ENCODE measurements around the gene PMFBP1.

Gene PMFBP1

DNA sequence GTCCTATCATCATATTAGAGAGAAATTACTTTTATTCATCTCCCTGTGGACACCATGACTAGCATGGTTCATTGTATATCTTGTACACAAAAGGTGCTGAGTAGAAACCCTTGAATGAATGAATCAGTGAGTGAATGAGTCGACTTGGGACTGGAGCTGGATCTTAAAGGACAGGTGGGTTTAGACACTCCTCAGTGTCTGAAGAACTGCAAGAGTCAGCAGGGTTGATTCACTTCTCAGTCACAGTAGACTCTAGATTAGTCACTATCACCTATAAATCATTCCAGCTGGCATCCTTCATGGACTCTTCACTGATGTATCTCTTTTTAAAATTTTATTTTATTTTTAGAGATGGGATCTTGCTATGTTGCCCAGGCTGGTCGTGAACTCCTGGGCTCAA, 30.1 kb upstream of the PMFBP1 start:
- Histone ChIP-seq H3K4me1 (ENCODE audit: control insufficient read depth, insufficient read depth, low read length) (no peaks in the 10 kb centered on the region), H3K27ac (ENCODE audit: low read depth, low read length) (no peak overlapping the region), H3K36me3 (ENCODE audit: control insufficient read depth, insufficient read depth, low read length) (no peaks in the 10 kb centered on the region), H3K27me3 (ENCODE audit: control insufficient read depth, insufficient read depth, low read length) (no peaks in the 10 kb centered on the region), H3K9ac (ENCODE audit: low read length) (no peak overlapping the region), H3K4me3 (ENCODE audit: low read length) (no peak overlapping the region)

- H3K27ac ChIP-seq (ENCODE audit: low read depth, low read length) = no peak overlapping the region
- H3K27me3 ChIP-seq (ENCODE audit: control insufficient read depth, insufficient read depth, low read length) = no peaks in the 10 kb centered on the region
- H3K9ac ChIP-seq (ENCODE audit: low read length) = no peak overlapping the region
- no peaks in the 10 kb centered on the region for H3K4me1 ChIP-seq (ENCODE audit: control insufficient read depth, insufficient read depth, low read length)
- no peaks in the 10 kb centered on the region for H3K36me3 ChIP-seq (ENCODE audit: control insufficient read depth, insufficient read depth, low read length)
- no peak overlapping the region for H3K4me3 ChIP-seq (ENCODE audit: low read length)
These were observed 29.4 kb upstream of the PMFBP1 start for GRCh38 chr16:72201387-72201786.

GRCh38 chr16:72199761-72200337, 27.9 kb upstream of the PMFBP1 start:
- no peak overlapping the region for H3K9ac ChIP-seq (ENCODE audit: low read length)
- no peaks in the 10 kb centered on the region for H3K27me3 ChIP-seq (ENCODE audit: control insufficient read depth, insufficient read depth, low read length)
- no peaks in the 10 kb centered on the region for H3K4me1 ChIP-seq (ENCODE audit: control insufficient read depth, insufficient read depth, low read length)
- no peaks in the 10 kb centered on the region for H3K36me3 ChIP-seq (ENCODE audit: control insufficient read depth, insufficient read depth, low read length)
- no peak overlapping the region for H3K27ac ChIP-seq (ENCODE audit: low read depth, low read length)
- no peak overlapping the region for H3K4me3 ChIP-seq (ENCODE audit: low read length)

GRCh38 chr16:72198771-72199201, 26.8 kb upstream of the PMFBP1 start:
- H3K27ac ChIP-seq (ENCODE audit: low read depth, low read length) = no peak overlapping the region
- no peak overlapping the region for H3K4me3 ChIP-seq (ENCODE audit: low read length)

GRCh38 chr16:72198021-72198711, 26.2 kb upstream of the PMFBP1 start:
- no peaks in the 10 kb centered on the region for H3K36me3 ChIP-seq (ENCODE audit: control insufficient read depth, insufficient read depth, low read length)
- no peak overlapping the region for H3K27ac ChIP-seq (ENCODE audit: low read depth, low read length)
- no peak overlapping the region for H3K9ac ChIP-seq (ENCODE audit: low read length)

More at GRCh38 chr16:72198771-72199201, 26.8 kb upstream of the PMFBP1 start:
- Histone ChIP-seq H3K9ac (ENCODE audit: low read length) (no peak overlapping the region), H3K36me3 (ENCODE audit: control insufficient read depth, insufficient read depth, low read length) (no peaks in the 10 kb centered on the region), H3K4me1 (ENCODE audit: control insufficient read depth, insufficient read depth, low read length) (no peaks in the 10 kb centered on the region), H3K27me3 (ENCODE audit: control insufficient read depth, insufficient read depth, low read length) (no peaks in the 10 kb centered on the region)

DNA sequence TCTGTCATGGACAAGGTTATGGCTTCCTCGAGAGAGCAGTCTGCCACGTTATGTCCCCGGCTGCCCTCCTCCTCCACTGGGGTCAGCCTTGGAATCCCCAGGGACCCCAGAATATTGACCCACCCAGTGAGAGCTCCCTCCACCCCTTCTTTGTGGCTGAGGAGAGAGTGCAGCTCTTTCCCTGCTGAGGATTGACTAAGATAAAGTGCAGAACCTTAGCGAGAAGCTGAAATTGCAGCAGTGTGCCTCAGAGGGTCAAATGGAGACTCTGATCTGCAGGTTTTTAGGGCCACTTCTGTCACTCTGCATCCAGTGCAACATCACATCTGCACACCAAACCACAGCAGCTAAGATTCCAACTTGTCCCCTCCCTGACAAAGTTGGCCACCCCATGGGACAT, 25.6 kb upstream of the PMFBP1 start:
- Histone ChIP-seq H3K4me3 (ENCODE audit: low read length) (no peak overlapping the region), H3K36me3 (ENCODE audit: control insufficient read depth, insufficient read depth, low read length) (no peaks in the 10 kb centered on the region), H3K4me1 (ENCODE audit: control insufficient read depth, insufficient read depth, low read length) (no peaks in the 10 kb centered on the region), H3K9ac (ENCODE audit: low read length) (no peak overlapping the region), H3K27me3 (ENCODE audit: control insufficient read depth, insufficient read depth, low read length) (no peaks in the 10 kb centered on the region), H3K27ac (ENCODE audit: low read depth, low read length) (no peak overlapping the region)

More at GRCh38 chr16:72198021-72198711, 26.2 kb upstream of the PMFBP1 start:
- Histone ChIP-seq H3K27me3 (ENCODE audit: control insufficient read depth, insufficient read depth, low read length) (no peaks in the 10 kb centered on the region), H3K4me1 (ENCODE audit: control insufficient read depth, insufficient read depth, low read length) (no peaks in the 10 kb centered on the region), H3K4me3 (ENCODE audit: low read length) (no peak overlapping the region)

DNA sequence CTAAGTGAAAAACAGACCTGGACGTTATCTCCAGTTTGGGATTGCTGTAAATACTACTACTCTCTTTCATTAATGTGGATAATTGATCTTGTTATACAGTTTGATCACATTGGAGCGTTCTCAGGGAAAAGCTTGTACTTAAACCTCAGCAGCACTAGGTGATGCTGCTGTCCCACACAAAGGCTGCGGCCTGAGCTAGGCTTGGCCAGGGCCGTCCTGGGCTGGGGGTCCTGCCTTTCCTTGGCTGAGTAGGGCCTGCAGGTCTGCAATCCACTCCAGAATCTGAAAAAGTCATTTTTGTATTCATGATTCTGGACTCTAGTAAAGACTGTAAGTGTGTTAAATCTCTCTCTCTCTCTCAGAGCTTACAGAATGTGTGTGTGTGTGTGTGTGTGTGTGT, 23.7 kb upstream of the PMFBP1 start:
- no peaks in the 10 kb centered on the region for H3K27me3 ChIP-seq (ENCODE audit: control insufficient read depth, insufficient read depth, low read length)
- no peak overlapping the region for H3K4me3 ChIP-seq (ENCODE audit: low read length)
- no peaks in the 10 kb centered on the region for H3K4me1 ChIP-seq (ENCODE audit: control insufficient read depth, insufficient read depth, low read length)
- no peak overlapping the region for H3K9ac ChIP-seq (ENCODE audit: low read length)
- H3K27ac ChIP-seq (ENCODE audit: low read depth, low read length) = no peak overlapping the region
- no peaks in the 10 kb centered on the region for H3K36me3 ChIP-seq (ENCODE audit: control insufficient read depth, insufficient read depth, low read length)

DNA sequence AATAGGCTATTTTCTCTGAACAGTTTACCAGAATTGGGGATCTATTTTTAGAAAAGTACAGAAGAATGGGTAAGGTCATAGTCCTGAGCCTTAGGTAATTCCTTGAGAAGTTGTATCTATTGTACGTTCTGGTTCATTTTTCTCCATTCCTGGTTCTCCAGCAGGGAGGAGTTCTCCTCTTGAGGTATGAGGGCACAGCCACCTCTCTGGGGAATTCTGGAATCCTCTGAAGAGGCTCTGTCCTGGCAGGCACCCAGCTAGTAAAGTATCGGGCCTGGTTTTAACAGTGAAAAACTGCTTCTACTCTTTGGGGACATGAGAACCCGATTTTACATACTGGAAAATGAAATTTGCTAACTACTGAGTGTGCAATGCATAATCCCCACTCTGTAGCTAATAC, 19.6 kb upstream of the PMFBP1 start:
- no peak overlapping the region for H3K4me3 ChIP-seq (ENCODE audit: low read length)
- no peak overlapping the region for H3K27ac ChIP-seq (ENCODE audit: low read depth, low read length)
- H3K27me3 ChIP-seq (ENCODE audit: control insufficient read depth, insufficient read depth, low read length) = no peaks in the 10 kb centered on the region
- no peaks in the 10 kb centered on the region for H3K4me1 ChIP-seq (ENCODE audit: control insufficient read depth, insufficient read depth, low read length)
- H3K9ac ChIP-seq (ENCODE audit: low read length) = no peak overlapping the region
- no peaks in the 10 kb centered on the region for H3K36me3 ChIP-seq (ENCODE audit: control insufficient read depth, insufficient read depth, low read length)

DNA sequence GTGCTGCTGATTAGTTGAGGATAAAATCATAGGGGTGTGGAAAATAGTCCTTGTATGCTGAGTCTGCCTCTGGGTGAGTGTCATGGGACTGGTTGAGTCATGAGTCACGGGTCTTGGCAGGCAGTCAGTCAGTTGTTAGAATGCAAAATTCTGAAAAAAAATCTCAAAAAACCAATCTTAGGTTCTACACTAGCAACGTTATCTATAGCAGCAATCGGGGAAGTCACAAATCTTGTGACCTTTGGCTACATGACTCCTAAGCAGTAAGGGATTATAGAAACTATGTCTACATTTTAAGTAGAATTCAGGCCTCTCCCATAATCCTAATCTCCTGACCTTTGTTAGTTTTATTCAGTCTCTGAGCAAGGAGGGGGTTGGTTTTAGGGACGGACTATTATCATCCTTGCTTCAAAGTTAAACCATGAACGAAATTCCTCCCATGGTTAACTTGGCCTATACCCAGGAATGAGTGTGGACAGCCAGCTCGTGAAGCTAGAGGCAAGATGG, 18.0 kb upstream of the PMFBP1 start:
- Histone ChIP-seq H3K36me3 (ENCODE audit: control insufficient read depth, insufficient read depth, low read length) (no peaks in the 10 kb centered on the region), H3K27me3 (ENCODE audit: control insufficient read depth, insufficient read depth, low read length) (no peaks in the 10 kb centered on the region), H3K27ac (ENCODE audit: low read depth, low read length) (no peak overlapping the region), H3K4me3 (ENCODE audit: low read length) (no peak overlapping the region), H3K9ac (ENCODE audit: low read length) (no peak overlapping the region), H3K4me1 (ENCODE audit: control insufficient read depth, insufficient read depth, low read length) (no peaks in the 10 kb centered on the region)

GRCh38 chr16:72188541-72188940, 16.6 kb upstream of the PMFBP1 start:
- H3K27me3 ChIP-seq (ENCODE audit: control insufficient read depth, insufficient read depth, low read length) = no peaks in the 10 kb centered on the region
- H3K27ac ChIP-seq (ENCODE audit: low read depth, low read length) = no peak overlapping the region
- no peaks in the 10 kb centered on the region for H3K4me1 ChIP-seq (ENCODE audit: control insufficient read depth, insufficient read depth, low read length)
- no peak overlapping the region for H3K4me3 ChIP-seq (ENCODE audit: low read length)
- no peaks in the 10 kb centered on the region for H3K36me3 ChIP-seq (ENCODE audit: control insufficient read depth, insufficient read depth, low read length)
- no peak overlapping the region for H3K9ac ChIP-seq (ENCODE audit: low read length)

GRCh38 chr16:72187551-72187950, 15.6 kb upstream of the PMFBP1 start:
- no peak overlapping the region for H3K9ac ChIP-seq (ENCODE audit: low read length)
- no peak overlapping the region for H3K27ac ChIP-seq (ENCODE audit: low read depth, low read length)
- H3K4me1 ChIP-seq (ENCODE audit: control insufficient read depth, insufficient read depth, low read length) = no peaks in the 10 kb centered on the region
- no peaks in the 10 kb centered on the region for H3K36me3 ChIP-seq (ENCODE audit: control insufficient read depth, insufficient read depth, low read length)
- H3K27me3 ChIP-seq (ENCODE audit: control insufficient read depth, insufficient read depth, low read length) = no peaks in the 10 kb centered on the region
- no peak overlapping the region for H3K4me3 ChIP-seq (ENCODE audit: low read length)

DNA sequence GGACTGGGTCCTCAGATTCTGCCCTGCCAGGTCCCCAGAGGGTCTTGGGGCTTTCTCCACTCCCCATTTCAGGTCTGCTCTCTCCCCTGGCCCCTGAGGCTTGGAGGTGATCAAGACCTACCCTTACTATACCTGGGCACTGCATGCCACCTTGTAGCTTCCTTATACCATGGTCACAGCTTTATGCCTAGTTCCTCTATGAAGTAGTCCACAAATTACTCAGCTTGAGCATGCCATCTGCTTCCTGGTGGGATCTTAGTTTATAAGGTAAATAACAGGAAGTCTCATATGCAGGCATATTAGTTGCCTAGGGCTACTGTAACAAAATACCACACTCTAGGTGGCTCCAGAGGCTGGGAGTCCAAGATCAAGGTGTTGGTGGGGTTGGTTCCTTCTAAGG, 11.0 kb upstream of the PMFBP1 start:
- Histone ChIP-seq H3K9ac (ENCODE audit: low read length) (no peak overlapping the region), H3K27me3 (ENCODE audit: control insufficient read depth, insufficient read depth, low read length) (no peaks in the 10 kb centered on the region), H3K36me3 (ENCODE audit: control insufficient read depth, insufficient read depth, low read length) (no peaks in the 10 kb centered on the region), H3K4me1 (ENCODE audit: control insufficient read depth, insufficient read depth, low read length) (no peaks in the 10 kb centered on the region), H3K4me3 (ENCODE audit: low read length) (no peak overlapping the region), H3K27ac (ENCODE audit: low read depth, low read length) (no peak overlapping the region)

Measured in rectal smooth muscle tissue (tissue), 1 donor.